SK-N-SH (cell line): Measurements from ENCODE around the gene VENTX. TPM values are rescaled to one million over a fixed set of nuclear protein-coding genes. Genes with fewer than 3 reads are reported as not detected.

Experiments used
- CTCF ChIA-PET: fragments of 300-600, 350-600 bp; formaldehyde crosslinking; extraction: SDS; loops from one replicate; lab custom pipeline; 2021; lab: Yijun Ruan, JAX
- POLR2A ChIA-PET: fragments of 350-600 bp; sonication (Branson Sonifier 250); formaldehyde crosslinking; extraction: SDS; loops from one replicate; lab custom pipeline; 2020; ENCODE audit warnings: antibody characterized with exemption, inconsistent platforms; lab: Yijun Ruan, JAX
- DNase-seq: peaks from one replicate; pipeline ENCODE4 v3.0.0; 2012
- H2AFZ ChIP-seq: fragments of 200-600 bp; sonication (generic); 2 replicates; pipeline ENCODE4 v1.8.1; 2016; ENCODE audit warnings: antibody characterized with exemption, mild to moderate bottlenecking, low read depth
- H3F3A ChIP-seq: fragments of 200-600 bp; sonication (generic); replicated peaks from 2 replicates; pipeline ENCODE3; 2016; ENCODE audit warnings: antibody characterized with exemption, mild to moderate bottlenecking; ENCODE audit not compliant: insufficient read depth
- H3K27ac ChIP-seq, 2 experiments: fragments of 200-500 bp in 1 of 2; fragments of 200-600 bp in 1 of 2; sonication (Bioruptor generic) in 1 of 2; sonication (generic), shearing (Covaris generic) in 1 of 2; 2 replicates each; pipeline versions ENCODE4 v1.5.1 to v1.6.1; 2014 to 2016; ENCODE audit warnings: low read depth in 2 of 2, inconsistent platforms in 1 of 2, low read length in 1 of 2, mild to moderate bottlenecking in 1 of 2, mixed read lengths in 1 of 2
- H3K27me3 ChIP-seq: fragments of 200-600 bp; sonication (generic), shearing (Covaris generic); 2 replicates; pipeline ENCODE4 v1.6.1; 2016; ENCODE audit warnings: mixed run types; ENCODE audit not compliant: insufficient read depth
- H3K36me3 ChIP-seq, 2 experiments: fragments of 200-500 bp in 1 of 2; fragments of 200-600 bp in 1 of 2; sonication (Bioruptor generic) in 1 of 2; sonication (generic) in 1 of 2; replicated peaks in 1 of 2; 2 replicates each; pipeline versions ENCODE3 to v1.5.1; 2014 to 2016; ENCODE audit warnings: low read length in 1 of 2, mild to moderate bottlenecking in 1 of 2; ENCODE audit not compliant: insufficient read depth in 2 of 2, control insufficient read depth in 1 of 2
- H3K4me1 ChIP-seq, 2 experiments: fragments of 200-500 bp in 1 of 2; fragments of 200-600 bp in 1 of 2; sonication (Bioruptor generic) in 1 of 2; sonication (generic), shearing (Covaris generic) in 1 of 2; 2 replicates each; pipeline versions ENCODE4 v1.5.1 to v1.6.1; 2014 to 2016; ENCODE audit warnings: low read depth in 1 of 2, low read length in 1 of 2, mixed run types in 1 of 2; ENCODE audit not compliant: insufficient read depth in 2 of 2, control insufficient read depth in 1 of 2
- H3K4me2 ChIP-seq: fragments of 200-600 bp; sonication (generic), shearing (Covaris generic); 2 replicates; pipeline ENCODE4 v1.6.1; 2017; ENCODE audit warnings: mixed run types
- H3K4me3 ChIP-seq, 2 experiments: fragments of 200-500 bp in 1 of 2; fragments of 200-600 bp in 1 of 2; sonication (Bioruptor generic) in 1 of 2; sonication (generic), shearing (Covaris generic) in 1 of 2; 2 replicates each; pipeline versions ENCODE4 v1.5.1 to v1.8.1; 2014 to 2016; ENCODE audit warnings: low read depth in 2 of 2, inconsistent platforms in 1 of 2, low read length in 1 of 2, mild to moderate bottlenecking in 1 of 2, mixed read lengths in 1 of 2, moderate library complexity in 1 of 2
- H3K79me2 ChIP-seq: fragments of 200-600 bp; sonication (generic); 2 replicates; pipeline ENCODE4 v1.8.1; 2017; ENCODE audit warnings: mild to moderate bottlenecking; ENCODE audit not compliant: insufficient read depth
- H3K9ac ChIP-seq: fragments of 200-600 bp; sonication (generic); 2 replicates; pipeline ENCODE4 v1.6.1; 2017; ENCODE audit warnings: mixed run types
- H3K9me2 ChIP-seq: fragments of 200-600 bp; sonication (generic); 2 replicates; pipeline ENCODE4 v1.6.1; 2017; ENCODE audit warnings: mixed run types
- H3K9me3 ChIP-seq: fragments of 200-600 bp; sonication (generic); 2 replicates; pipeline ENCODE4 v1.6.1; 2017; ENCODE audit warnings: mixed run types, mild to moderate bottlenecking, moderate library complexity
- H4K20me1 ChIP-seq: fragments of 200-600 bp; sonication (generic); 2 replicates; pipeline ENCODE4 v1.6.1; 2017; ENCODE audit warnings: mild to moderate bottlenecking, mixed run types; ENCODE audit not compliant: insufficient read depth
- CTCF ChIP-seq: fragments of 200-600 bp; sonication (generic); IDR thresholded peaks from 2 replicates; pipeline ENCODE4 v1.6.1; 2017; ENCODE audit warnings: antibody characterized with exemption, mild to moderate bottlenecking, moderate library complexity
- ELF1 ChIP-seq: IDR thresholded peaks from 2 replicates; pipeline ENCODE4 v1.4.0; 2012
- EZH2phosphoT487 ChIP-seq: fragments of 200-600 bp; sonication (generic); IDR thresholded peaks from 2 replicates; pipeline ENCODE4 v1.6.1; 2017; ENCODE audit warnings: low read depth, mixed run types, mild to moderate bottlenecking, antibody characterized with exemption, moderate library complexity, borderline replicate concordance
- FOSL2 ChIP-seq: IDR thresholded peaks from 2 replicates; pipeline ENCODE4 v1.4.0; 2012; ENCODE audit warnings: low read depth, mild to moderate bottlenecking, moderate library complexity, borderline replicate concordance
- GATA2 ChIP-seq: sonication (generic); formaldehyde crosslinking; IDR thresholded peaks from 2 replicates; pipeline ENCODE4 v1.5.0; 2020; ENCODE audit warnings: mild to moderate bottlenecking, missing genetic modification reagents
- IRF3 ChIP-seq: fragments of 150-350 bp; IDR thresholded peaks from 2 replicates; pipeline ENCODE4 v1.6.1; 2016; ENCODE audit warnings: mild to moderate bottlenecking, low read depth, low read length
- MEF2A ChIP-seq: IDR thresholded peaks from 2 replicates; pipeline ENCODE4 v1.4.0; 2012; ENCODE audit warnings: low read depth, borderline replicate concordance
- RFX5 ChIP-seq: IDR thresholded peaks from 2 replicates; pipeline ENCODE4 v1.6.1; 2012; ENCODE audit warnings: mild to moderate bottlenecking, improper control_type of control experiment, low read length
- RXRA ChIP-seq: IDR thresholded peaks from 2 replicates; pipeline ENCODE4 v1.4.0; 2012; ENCODE audit warnings: low read depth, mild to moderate bottlenecking, borderline replicate concordance
- SMC3 ChIP-seq: IDR thresholded peaks from 2 replicates; pipeline ENCODE4 v1.6.1; 2012; ENCODE audit warnings: low read depth, low read length, improper control_type of control experiment
- ZBTB33 ChIP-seq: IDR thresholded peaks from 2 replicates; pipeline ENCODE4 v1.4.0; 2012; ENCODE audit warnings: low read depth, borderline replicate concordance
- WGBS: methylation state at CpG from one replicate; pipeline ENCODE4 v1.1.6; 2017; ENCODE audit warnings: low lambda C conversion rate; 5-methylcytosine and 5-hydroxymethylcytosine counted together
- polyA plus RNA-seq, 3 experiments: library from polyadenylated mRNA; depleted of rRNA; stranded (reverse); fragments of >200 nt; gene quantifications; 2 replicates each; pipeline ENCODE4 v1.2.3, GENCODE V29; 2012

The VENTX gene
- polyA plus RNA-seq, 1 of the 3 experiments (the other 2 are of a cell fraction): not detected

- H2AFZ ChIP-seq: no peak overlapping the region
- H3K27ac ChIP-seq: no peak overlapping the region
- WGBS: 44% methylated on average over 3 of the region's 21 CpGs
- no peaks in the 10 kb centered on the region for H3K9me2 ChIP-seq
- no peak overlapping the region for H3K4me3 ChIP-seq
- H3K4me1 ChIP-seq: no peaks in the 10 kb centered on the region; a peak in 1 of 4 replicates
- H3K27me3 ChIP-seq: peaks cover 34% of the 10 kb centered on the region
- DNase-seq: no peak
- H3K79me2 ChIP-seq: no peaks in the 10 kb centered on the region
- CTCF ChIA-PET: interaction anchor here (0.9 to 1.0 kb wide), 2 partner anchors 9 to 83 kb away, joined by 3 to 5 read pairs; no protein-coding TSS in a partner anchor
- TF ChIP-seq SMC3 (no peak), RXRA (no peak), RFX5 (no peak), FOSL2 (no peak), IRF3 (no peak), ZBTB33 (no peak), MEF2A (no peak), GATA2 (CRISPR knock-in tag) (no peak), EZH2phosphoT487 (no peak), ELF1 (no peak)
- TF ChIP-seq, all 33 proteins: peak for 0
- Histone ChIP-seq H3K9ac (no peak overlapping the region), H3K9me3 (no peaks in the 10 kb centered on the region), H3F3A (no peaks in the 10 kb centered on the region), H4K20me1 (no peaks in the 10 kb centered on the region), H3K36me3 (no peaks in the 10 kb centered on the region), H3K4me2 (no peak overlapping the region)
- POLR2A ChIA-PET: no interaction called here
Measured at GRCh38 chr10:133227256-133227655, 10.4 kb upstream of the VENTX start.

GRCh38 chr10:133229265-133230043 is 8.2 kb upstream of the VENTX start:
- ChIA-PET CTCF (interaction anchor here (1.2 kb wide), 1 partner anchor 86 kb away, joined by 3 read pairs; no protein-coding TSS in a partner anchor), POLR2A (no interaction called here)
- no peak overlapping the region for H2AFZ ChIP-seq
- H3K9ac ChIP-seq: no peak overlapping the region
- no peak overlapping the region for H3K4me2 ChIP-seq
- H3K9me2 ChIP-seq: no peaks in the 10 kb centered on the region
- DNase-seq: no peak
- no peaks in the 10 kb centered on the region for H3K36me3 ChIP-seq
- no peaks in the 10 kb centered on the region for H3F3A ChIP-seq
- TF ChIP-seq CTCF: no peak
- TF ChIP-seq SMC3: no peak
- H3K9me3 ChIP-seq: no peaks in the 10 kb centered on the region
- peaks cover 50% of the 10 kb centered on the region for H3K27me3 ChIP-seq
- 48% methylated on average over 22 of the region's 58 CpGs for WGBS
- H3K4me3 ChIP-seq: no peak overlapping the region
- no peak overlapping the region for H3K27ac ChIP-seq
- no peaks in the 10 kb centered on the region for H4K20me1 ChIP-seq
- H3K4me1 ChIP-seq: no peaks in the 10 kb centered on the region
- no peaks in the 10 kb centered on the region for H3K79me2 ChIP-seq
